GM04503 (cell line): ENCODE results near the gene SLC25A47.
"Not testable (repeated sequence)": the region's sequence is repeated elsewhere in the genome, so short reads cannot be mapped to it uniquely, and the experiment has no call there.

ENCODE experiments used
- DNase-seq: peaks from one replicate; pipeline ENCODE4 v3.0.0-alpha.2; 2012; ENCODE audit warnings: low read depth

SLC25A47 gene

GRCh38 chr14:100327128-100327527 is 4.0 kb downstream of the SLC25A47 start:
- no peak for DNase-seq

GRCh38 chr14:100328495-100329163 is 5.5 kb downstream of the SLC25A47 start:
- DNase-seq = no peak

GRCh38 chr14:100329233-100330006 is 6.3 kb downstream of the SLC25A47 start:
- DNase-seq = no peak

- no peak for DNase-seq
Observed at GRCh38 chr14:100330007-100330344, 6.8 kb downstream of the SLC25A47 start.

- DNase-seq = no peak
Observed at GRCh38 chr14:100330388-100330931, 7.3 kb downstream of the SLC25A47 start.

GRCh38 chr14:100332071-100332639 is 9.0 kb downstream of the SLC25A47 start:
- no peak for DNase-seq

GRCh38 chr14:100332797-100333196 is 9.7 kb downstream of the SLC25A47 start:
- DNase-seq = no peak

GRCh38 chr14:100333311-100333710 is 10.2 kb downstream of the SLC25A47 start:
- DNase-seq = no peak

GRCh38 chr14:100333827-100334226 is 10.7 kb downstream of the SLC25A47 start:
- DNase-seq = no peak

GRCh38 chr14:100334904-100335303 is 11.8 kb downstream of the SLC25A47 start:
- no peak for DNase-seq

- DNase-seq = no peak
Observed at GRCh38 chr14:100336618-100337530, 13.7 kb downstream of the SLC25A47 start.

- no peak for DNase-seq
Observed at GRCh38 chr14:100339766-100340422, 16.8 kb downstream of the SLC25A47 start.

- no peak for DNase-seq
Observed at GRCh38 chr14:100340423-100340813, 17.3 kb downstream of the SLC25A47 start.

- peak; percentile 47 for DNase-seq
Observed at GRCh38 chr14:100341301-100342031, 18.3 kb downstream of the SLC25A47 start.

GRCh38 chr14:100342195-100342594 is 19.1 kb downstream of the SLC25A47 start:
- no peak for DNase-seq

GRCh38 chr14:100342826-100343225 is 19.7 kb downstream of the SLC25A47 start:
- DNase-seq = not testable (repeated sequence)

GRCh38 chr14:100344657-100345056 is 21.5 kb downstream of the SLC25A47 start:
- DNase-seq = not testable (repeated sequence)

GRCh38 chr14:100345711-100346110 is 22.6 kb downstream of the SLC25A47 start:
- DNase-seq = no peak

GRCh38 chr14:100346306-100347091 is 23.4 kb downstream of the SLC25A47 start:
- DNase-seq = no peak

- DNase-seq = no peak
Observed at GRCh38 chr14:100348253-100348729, 25.2 kb downstream of the SLC25A47 start.
